ENCODE data around the gene TRAPPC2. TPM values are rescaled to one million over a fixed set of nuclear protein-coding genes. Genes with fewer than 3 reads are reported as not detected.
"Not testable (repeated sequence)": the region's sequence is repeated elsewhere in the genome, so short reads cannot be mapped to it uniquely, and the experiment has no call there.

The TRAPPC2 gene
- total RNA-seq, 1 experiment from 2014 or later = 11.9 TPM

GRCh38 chrX:13724878-13725277 lies 9.5 kb downstream of the TRAPPC2 start:
- H3K36me3 ChIP-seq (ENCODE audit: control insufficient read depth in 1 of 2, insufficient read depth in 2 of 2, low read length in 2 of 2); RAD21 ChIA-PET (ENCODE audit: low non-redundant PET in 1 of 2, low total read pairs in 2 of 2, uncharacterized antibody in 2 of 2, unreplicated experiment in 2 of 2); H2AFZ ChIP-seq (ENCODE audit: low read depth, low read length, poor library complexity, severe bottlenecking); H3K4me3 ChIP-seq (replicated peaks in 1 of 2; ENCODE audit: low read depth in 1 of 2, low read length in 2 of 2); H3K27me3 ChIP-seq (ENCODE audit: insufficient read depth, low read length); CTCF ChIA-PET; POLR2A ChIA-PET; DNase-seq (ENCODE audit: low read depth, low spot score); H3K9me2 ChIP-seq (ENCODE audit: insufficient read depth); H3K4me2 ChIP-seq (ENCODE audit: low read length); H3K9me3 ChIP-seq (ENCODE audit: control insufficient read depth in 1 of 2, insufficient read depth in 1 of 2, low read depth in 1 of 2, low read length in 2 of 2); H3K27ac ChIP-seq (ENCODE audit: low read depth, low read length); intact Hi-C loops (cut with micrococcal nuclease); H4K20me1 ChIP-seq (ENCODE audit: insufficient read depth); H3K4me1 ChIP-seq (ENCODE audit: control insufficient read depth in 1 of 2, insufficient read depth in 2 of 2, low read length in 2 of 2); ATAC-seq; H3K9ac ChIP-seq (ENCODE audit: low read length); BruUV-seq (replicated peaks): not testable (repeated sequence)
- H3K79me2 ChIP-seq (ENCODE audit: insufficient read depth, low read length) = peaks cover 31% of the 10 kb centered on the region

GRCh38 chrX:13721819-13722519 lies 12.5 kb downstream of the TRAPPC2 start:
- Histone ChIP-seq H3K27me3 (ENCODE audit: insufficient read depth, low read length) (no peaks in the 10 kb centered on the region), H3K4me3 (replicated peaks in 1 of 2; ENCODE audit: low read depth in 1 of 2, low read length in 2 of 2) (no peak overlapping the region), H4K20me1 (ENCODE audit: insufficient read depth) (no peaks in the 10 kb centered on the region), H3K9me2 (ENCODE audit: insufficient read depth) (no peaks in the 10 kb centered on the region), H3K4me2 (ENCODE audit: low read length) (no peak overlapping the region), H3K9ac (ENCODE audit: low read length) (no peak overlapping the region), H3K4me1 (ENCODE audit: control insufficient read depth in 1 of 2, insufficient read depth in 2 of 2, low read length in 2 of 2) (no peaks in the 10 kb centered on the region), H3K36me3 (ENCODE audit: control insufficient read depth in 1 of 2, insufficient read depth in 2 of 2, low read length in 2 of 2) (no peaks in the 10 kb centered on the region), H3K27ac (ENCODE audit: low read depth, low read length) (no peak overlapping the region), H3K9me3 (ENCODE audit: control insufficient read depth in 1 of 2, insufficient read depth in 1 of 2, low read depth in 1 of 2, low read length in 2 of 2) (no peaks in the 10 kb centered on the region), H3K79me2 (ENCODE audit: insufficient read depth, low read length) (peaks cover 31% of the 10 kb centered on the region), H2AFZ (ENCODE audit: low read depth, low read length, poor library complexity, severe bottlenecking) (no peak overlapping the region)
- RAD21 ChIA-PET (ENCODE audit: low non-redundant PET in 1 of 2, low total read pairs in 2 of 2, uncharacterized antibody in 2 of 2, unreplicated experiment in 2 of 2) = no interaction called here
- intact Hi-C loops (cut with micrococcal nuclease) = no loop called here
- ATAC-seq (no peak), DNase-seq (ENCODE audit: low read depth, low spot score) (no peak)
- CTCF ChIA-PET = no interaction called here
- POLR2A ChIA-PET = no interaction called here
- BruUV-seq (replicated peaks) = no TSS peak
- no peak for TF ChIP-seq ATF3 (IDR thresholded peaks at IDR 0.05)
- TF ChIP-seq JUND (IDR thresholded peaks at IDR 0.05) = no peak
- TF ChIP-seq EZH2 (IDR thresholded peaks at IDR 0.05) = no peak
- TF ChIP-seq TCF7L2 (IDR thresholded peaks at IDR 0.05; ENCODE audit: borderline replicate concordance, extremely low read depth, insufficient read depth, insufficient read length) = no peak
- no peak for TF ChIP-seq ELF1 (IDR thresholded peaks at IDR 0.05; ENCODE audit: borderline replicate concordance, low read depth)
- no peak for TF ChIP-seq SP1 (IDR thresholded peaks at IDR 0.05; ENCODE audit: low read depth)
- no peak for TF ChIP-seq CBX3 (IDR thresholded peaks at IDR 0.05; ENCODE audit: low read depth)
- no peak for TF ChIP-seq MAX (IDR thresholded peaks at IDR 0.05)
- no peak for TF ChIP-seq ZNF274 (IDR thresholded peaks at IDR 0.05; ENCODE audit: low read depth, low read length)
